Thymus (tissue), 11 donors: ENCODE data around the gene MTCH1. TPM values are rescaled to one million over a fixed set of nuclear protein-coding genes. Genes with fewer than 3 reads are reported as not detected.

Experiments used
- DNase-seq, 9 donors: peaks; one replicate each; pipeline ENCODE4 v3.0.0-alpha.2; 2013; ENCODE audit warnings: low spot score in 9 of 9, low read depth in 6 of 9, missing footprints in 1 of 9
- H3K27ac ChIP-seq, 2 donors: one replicate each; pipeline ENCODE4 v1.5.1; 2013; ENCODE audit warnings: control low read depth in 1 of 2, low read depth in 1 of 2, low read length in 1 of 2, mild to moderate bottlenecking in 1 of 2, moderate library complexity in 1 of 2
- H3K27me3 ChIP-seq, 2 donors: one replicate each; pipeline ENCODE4 v1.5.1; 2013; ENCODE audit warnings: low read length in 1 of 2; ENCODE audit not compliant: control insufficient read depth in 2 of 2, insufficient read depth in 1 of 2
- H3K36me3 ChIP-seq, 2 donors: one replicate each; pipeline ENCODE4 v1.5.1; 2013; ENCODE audit warnings: low read length in 1 of 2, mild to moderate bottlenecking in 1 of 2, moderate library complexity in 1 of 2; ENCODE audit not compliant: control insufficient read depth in 2 of 2, insufficient read depth in 2 of 2
- H3K4me1 ChIP-seq, 2 donors: one replicate each; pipeline ENCODE4 v1.5.1; 2013; ENCODE audit warnings: low read length in 2 of 2; ENCODE audit not compliant: control insufficient read depth in 2 of 2, insufficient read depth in 2 of 2
- H3K4me3 ChIP-seq, 2 donors: one replicate each; pipeline ENCODE4 v1.5.1; 2013; ENCODE audit warnings: low read length in 2 of 2, control low read depth in 1 of 2, mild to moderate bottlenecking in 1 of 2
- H3K9me3 ChIP-seq, 2 donors: one replicate each; pipeline ENCODE4 v1.5.1; 2013; ENCODE audit warnings: low read length in 1 of 2, mild to moderate bottlenecking in 1 of 2; ENCODE audit not compliant: control insufficient read depth in 2 of 2, insufficient read depth in 1 of 2
- WGBS: extraction: QIAGEN DNeasy Blood & Tissue Kit; methylation state at CpG from one replicate; pipeline ENCODE4 v1.1.7; 2013; 5-methylcytosine and 5-hydroxymethylcytosine counted together
- polyA plus RNA-seq: library from polyadenylated mRNA; stranded (reverse); fragments of 200-250 nt; gene quantifications from one replicate; pipeline ENCODE4 v1.2.3, GENCODE V29; 2013
- total RNA-seq: library from RNA; stranded (reverse); fragments of 120-200 nt; gene quantifications from one replicate; pipeline ENCODE4 v1.2.4, GENCODE V29; 2013
- donor health status: healthy.

The MTCH1 gene
- total and polyA plus RNA-seq, 2 donors, result 110 to 152 TPM

DNA sequence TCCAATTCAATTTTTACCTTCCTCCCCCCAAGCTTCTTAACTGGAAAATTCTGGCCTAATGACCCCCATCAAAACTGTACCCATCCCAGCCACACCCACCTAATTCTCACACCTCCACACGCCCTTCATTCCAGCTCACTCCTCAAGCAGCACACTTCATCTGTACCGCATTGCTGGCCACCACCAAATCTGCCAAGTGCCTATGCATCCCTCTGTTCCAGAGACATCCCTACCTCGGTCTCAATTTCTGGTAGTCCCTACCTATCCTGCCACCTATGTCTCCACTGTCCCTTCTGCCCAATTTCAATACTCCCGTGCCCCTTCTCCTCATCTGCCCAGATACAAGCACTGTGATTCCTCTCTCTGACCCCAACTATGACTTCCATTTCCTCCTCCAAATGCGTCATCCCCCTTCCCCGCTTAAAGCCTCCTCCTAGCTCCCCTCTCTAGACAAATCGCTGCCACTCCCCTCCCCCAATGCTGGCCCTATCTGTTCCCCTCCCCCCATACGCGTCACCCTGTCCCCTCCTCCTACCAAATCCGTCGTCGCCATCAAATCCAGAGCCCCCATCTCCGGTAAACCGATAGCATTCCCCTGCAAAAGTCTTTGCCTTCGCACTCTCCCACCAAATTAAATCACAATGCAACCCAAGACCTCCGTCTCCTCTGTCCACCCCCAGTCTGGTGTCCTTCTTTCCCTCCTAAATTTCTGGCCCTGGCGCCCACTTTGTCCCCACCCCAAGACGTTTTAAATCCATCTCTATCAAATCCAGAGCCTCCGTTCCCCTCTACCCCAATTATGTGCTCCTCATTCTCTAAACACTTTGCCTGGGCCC is 1.2 kb downstream of the MTCH1 start:
- Histone ChIP-seq H3K4me3 (peak overlapping the region; percentile 95 to 99), H3K9me3 (no peaks in the 10 kb centered on the region), H3K36me3 (peaks cover 12 to 28% of the 10 kb centered on the region in 2 donors), H3K27ac (peak overlapping the region; percentile 31 to 63), H3K27me3 (no peaks in the 10 kb centered on the region), H3K4me1 (peaks cover 13 to 47% of the 10 kb centered on the region in 2 donors)
- whole genome bisulfite sequencing, result 16% methylated on average over 19 of the region's 19 CpGs
- peak in 3 of 9 donors; percentile 54 to 68 (median 57) for DNase-seq

GRCh38 chr6:36983538-36983937 is 2.5 kb downstream of the MTCH1 start:
- peaks cover 13 to 39% of the 10 kb centered on the region in 2 donors for H3K36me3 ChIP-seq
- H3K4me3 ChIP-seq, result no peak overlapping the region
- no peak for DNase-seq
- H3K9me3 ChIP-seq, result no peaks in the 10 kb centered on the region
- H3K27me3 ChIP-seq, result no peaks in the 10 kb centered on the region
- WGBS, result 97% methylated on average over 3 of the region's 3 CpGs
- H3K27ac ChIP-seq, result no peak overlapping the region
- peaks cover 16 to 55% of the 10 kb centered on the region in 2 donors for H3K4me1 ChIP-seq

DNA sequence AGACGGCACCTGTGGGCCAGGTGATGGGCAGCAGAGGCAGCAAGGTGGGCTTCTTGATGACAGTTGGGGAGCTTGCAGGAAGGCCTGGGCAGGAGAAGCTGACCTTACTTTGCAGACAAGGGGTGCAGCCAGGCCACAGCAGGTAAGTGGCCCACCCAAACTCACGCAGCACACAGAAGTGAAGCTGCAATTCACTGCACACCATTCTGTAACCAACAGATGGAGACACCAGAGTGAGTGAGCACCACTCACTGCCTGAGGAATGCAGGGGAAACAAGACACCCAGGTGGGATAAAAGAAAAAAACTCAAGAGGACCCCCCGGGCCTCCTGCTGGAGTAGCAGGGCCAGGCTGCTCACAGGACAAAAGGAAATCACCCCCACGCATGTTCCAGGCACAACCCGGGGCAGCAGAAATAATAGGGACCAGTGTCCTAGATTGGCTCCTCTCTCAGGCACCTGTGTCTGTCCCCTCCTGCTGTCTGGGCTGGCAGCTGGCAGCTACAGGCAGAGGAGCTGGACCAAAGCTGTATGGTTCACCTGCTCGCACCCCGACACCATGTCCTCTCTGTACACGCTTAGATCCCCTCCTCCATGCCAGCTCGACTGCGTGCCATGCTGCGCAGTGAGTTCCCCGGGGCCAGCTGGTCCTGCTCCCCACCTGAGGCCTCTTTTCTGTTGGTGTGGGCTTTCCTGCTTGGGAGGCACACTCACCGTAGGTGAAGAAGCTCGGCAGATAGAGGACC is 4.9 kb downstream of the MTCH1 start:
- Histone ChIP-seq H3K9me3 (no peaks in the 10 kb centered on the region), H3K27ac (peak overlapping the region; percentile 27 to 46), H3K4me1 (peaks cover 16 to 46% of the 10 kb centered on the region in 2 donors), H3K36me3 (peaks cover 38 to 64% of the 10 kb centered on the region in 2 donors), H3K4me3 (no peak overlapping the region), H3K27me3 (no peaks in the 10 kb centered on the region)
- WGBS, result 91% methylated on average over 14 of the region's 14 CpGs
- DNase-seq, result no peak

GRCh38 chr6:36980129-36980528 is 5.9 kb downstream of the MTCH1 start:
- H3K27ac ChIP-seq, result peak overlapping the region; percentile 25 to 72
- WGBS, result 96% methylated on average over 6 of the region's 6 CpGs
- H3K4me3 ChIP-seq, result no peak overlapping the region
- no peaks in the 10 kb centered on the region for H3K27me3 ChIP-seq
- no peak for DNase-seq
- H3K36me3 ChIP-seq, result peaks cover 47 to 73% of the 10 kb centered on the region in 2 donors
- H3K9me3 ChIP-seq, result no peaks in the 10 kb centered on the region
- peaks cover 16 to 45% of the 10 kb centered on the region in 2 donors for H3K4me1 ChIP-seq

DNA sequence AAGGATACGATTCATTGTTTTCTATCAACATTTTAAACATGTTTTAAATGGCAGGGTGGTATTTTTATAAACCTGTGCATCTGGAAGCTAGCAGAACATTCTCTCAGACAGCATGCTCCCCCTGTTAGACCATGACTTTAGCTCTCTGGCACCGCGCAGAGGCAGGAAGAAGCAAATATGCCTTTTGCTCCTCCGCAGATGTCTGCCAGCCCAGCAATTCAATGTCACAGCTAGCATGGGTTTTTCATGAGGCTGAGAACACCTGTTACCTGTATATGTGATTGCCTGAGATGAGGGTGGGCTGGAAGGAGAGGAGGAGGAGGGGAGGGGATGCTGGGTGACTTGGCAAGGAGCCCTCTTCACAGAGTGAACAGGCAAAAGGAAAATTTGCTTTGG is 6.7 kb downstream of the MTCH1 start:
- Histone ChIP-seq H3K27me3 (no peaks in the 10 kb centered on the region), H3K27ac (peak overlapping the region in 1 of 2 donors; percentile 72), H3K4me1 (peaks cover 12 to 38% of the 10 kb centered on the region in 2 donors), H3K36me3 (peaks cover 55 to 81% of the 10 kb centered on the region in 2 donors), H3K4me3 (no peak overlapping the region), H3K9me3 (no peaks in the 10 kb centered on the region)
- DNase-seq, result peak in 7 of 9 donors; percentile 56 to 87 (median 75)
- WGBS, result 45% methylated on average over 4 of the region's 4 CpGs

GRCh38 chr6:36978421-36979346 is 7.3 kb downstream of the MTCH1 start:
- peaks cover 6 to 32% of the 10 kb centered on the region in 2 donors for H3K4me1 ChIP-seq
- no peak overlapping the region for H3K4me3 ChIP-seq
- peak overlapping the region in 1 of 2 donors; percentile 72 for H3K27ac ChIP-seq
- peaks cover 61 to 82% of the 10 kb centered on the region in 2 donors for H3K36me3 ChIP-seq
- no peak for DNase-seq
- H3K9me3 ChIP-seq, result no peaks in the 10 kb centered on the region
- H3K27me3 ChIP-seq, result no peaks in the 10 kb centered on the region
- 97% methylated on average over 11 of the region's 11 CpGs for WGBS

- no peak overlapping the region for H3K4me3 ChIP-seq
- no peaks in the 10 kb centered on the region for H3K9me3 ChIP-seq
- H3K4me1 ChIP-seq, result peaks cover 3 to 28% of the 10 kb centered on the region in 2 donors
- H3K36me3 ChIP-seq, result peaks cover 69 to 86% of the 10 kb centered on the region in 2 donors
- no peak overlapping the region for H3K27ac ChIP-seq
- WGBS, result 96% methylated on average over 16 of the region's 16 CpGs
- H3K27me3 ChIP-seq, result no peaks in the 10 kb centered on the region
- no peak for DNase-seq
Measured at GRCh38 chr6:36977470-36977941, 8.5 kb downstream of the MTCH1 start.

DNA sequence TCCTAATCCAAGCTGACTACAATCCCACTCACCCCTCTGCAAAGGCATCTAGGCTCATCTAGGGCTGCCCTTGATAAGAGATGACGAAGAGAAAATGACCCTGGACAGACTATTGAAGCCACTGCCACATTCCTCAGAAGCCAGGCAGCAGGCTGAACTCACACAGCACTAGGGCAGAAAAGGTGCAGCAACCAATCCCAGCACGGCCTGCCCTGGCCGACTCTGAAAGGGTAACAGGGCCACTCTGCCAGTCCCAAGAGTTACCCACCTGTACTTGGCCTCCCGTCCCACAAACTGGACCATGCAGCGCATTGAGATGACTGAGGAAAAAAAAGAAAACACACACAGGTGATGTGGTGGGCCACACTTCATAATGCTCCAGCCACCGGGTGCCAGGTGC is 9.1 kb downstream of the MTCH1 start:
- H3K27ac ChIP-seq, result no peak overlapping the region
- peaks cover 74 to 92% of the 10 kb centered on the region in 2 donors for H3K36me3 ChIP-seq
- no peaks in the 10 kb centered on the region for H3K27me3 ChIP-seq
- no peak for DNase-seq
- H3K4me1 ChIP-seq, result peaks cover 3 to 28% of the 10 kb centered on the region in 2 donors
- over 99% methylated on average over 6 of the region's 6 CpGs for WGBS
- H3K9me3 ChIP-seq, result no peaks in the 10 kb centered on the region
- H3K4me3 ChIP-seq, result no peak overlapping the region
